Activated CD4-positive, alpha-beta T cell treated with anti-CD3 and anti-CD28 coated beads for 24 hours (primary cell): ENCODE data around the gene MSX2.

ENCODE experiments used
- DNase-seq, 2 donors: peaks; one replicate each; pipeline ENCODE4 v3.0.0-alpha.2; 2020; ENCODE audit warnings: low read depth in 2 of 2

Gene MSX2

GRCh38 chr5:174718880-174719610 is 5.3 kb upstream of the MSX2 start:
- DNase-seq, result no peak

DNA sequence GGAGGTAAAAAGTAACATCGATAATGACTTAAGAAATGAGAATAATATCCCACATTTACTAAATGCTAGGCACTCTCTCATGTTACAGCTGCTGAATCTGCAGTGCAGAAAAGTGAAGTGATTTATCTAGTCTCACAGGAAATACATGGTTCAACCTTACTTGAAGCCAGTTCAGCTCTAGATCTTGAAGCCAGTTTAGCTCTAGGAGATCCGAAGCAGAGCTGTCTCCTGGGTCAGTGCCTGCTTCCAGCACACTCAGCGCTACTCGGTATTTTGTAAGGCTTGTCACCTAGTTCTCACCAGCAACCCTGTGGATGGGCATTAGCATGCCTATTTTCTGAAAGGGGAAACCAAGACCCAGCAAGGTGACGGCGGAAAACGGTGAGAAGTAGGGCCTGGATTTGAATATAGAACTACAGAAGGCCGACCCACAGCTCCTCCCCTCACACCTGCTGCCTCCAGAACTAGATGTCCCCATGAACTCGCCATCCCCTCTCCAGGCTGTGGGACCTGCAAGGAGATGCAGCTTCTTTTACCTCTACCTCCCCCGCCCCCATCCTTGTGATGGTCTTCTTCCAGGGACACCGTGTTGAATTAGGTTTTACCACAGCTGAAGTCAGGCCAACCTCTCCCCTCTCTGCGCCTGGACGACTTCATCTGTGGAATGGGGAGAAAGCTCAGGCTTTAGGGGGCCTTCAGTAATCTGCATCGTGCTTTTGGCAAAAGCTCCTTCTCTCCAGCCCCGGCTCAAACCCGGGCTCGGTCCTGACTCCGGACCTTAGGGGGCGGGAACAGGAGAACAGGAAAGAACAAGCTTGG is 4.4 kb upstream of the MSX2 start:
- no peak for DNase-seq

GRCh38 chr5:174720612-174721529 is 3.5 kb upstream of the MSX2 start:
- DNase-seq, result no peak

DNA sequence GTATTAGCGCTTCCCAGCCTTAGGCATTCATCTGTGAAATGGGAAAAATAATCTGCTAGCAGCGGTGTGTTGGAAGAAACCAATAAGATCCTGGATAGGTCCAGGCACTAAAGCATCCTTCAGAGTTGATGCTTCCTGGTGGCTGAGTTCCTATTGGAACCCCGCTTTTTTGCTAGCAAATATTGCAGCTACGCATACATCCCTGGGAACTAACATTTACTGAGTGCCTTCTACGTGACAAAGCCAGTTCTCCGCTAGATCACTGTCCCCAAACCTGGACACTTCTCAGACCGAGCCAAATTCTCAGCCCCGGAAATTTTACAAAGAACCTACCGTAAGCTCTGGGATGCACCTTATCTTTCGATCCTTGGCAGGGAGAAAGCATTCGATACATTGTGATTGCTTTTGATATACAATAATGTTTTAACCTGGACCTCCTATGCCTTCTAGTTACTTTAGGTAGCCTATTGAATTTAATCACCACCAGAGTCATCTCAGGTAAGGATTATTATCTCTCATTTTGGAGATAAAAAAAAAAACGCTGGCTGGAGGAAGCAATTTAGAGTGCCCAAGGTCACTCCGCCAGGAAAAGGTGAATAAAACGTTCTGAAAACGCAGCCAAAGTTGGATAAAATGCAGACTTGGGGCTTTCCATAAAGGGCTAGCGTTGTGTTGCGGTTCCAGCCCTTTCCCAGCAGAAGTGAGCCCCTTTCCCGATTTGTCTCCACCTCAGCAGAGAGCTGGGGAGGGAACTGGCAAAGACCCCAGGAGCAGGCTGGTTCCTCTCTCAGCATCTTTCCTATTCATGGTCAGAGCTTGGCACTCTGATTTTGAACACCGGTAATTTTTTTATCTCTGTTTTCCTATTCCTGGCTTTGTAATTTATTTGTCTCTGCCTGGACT is 2.6 kb upstream of the MSX2 start:
- no peak for DNase-seq

DNA sequence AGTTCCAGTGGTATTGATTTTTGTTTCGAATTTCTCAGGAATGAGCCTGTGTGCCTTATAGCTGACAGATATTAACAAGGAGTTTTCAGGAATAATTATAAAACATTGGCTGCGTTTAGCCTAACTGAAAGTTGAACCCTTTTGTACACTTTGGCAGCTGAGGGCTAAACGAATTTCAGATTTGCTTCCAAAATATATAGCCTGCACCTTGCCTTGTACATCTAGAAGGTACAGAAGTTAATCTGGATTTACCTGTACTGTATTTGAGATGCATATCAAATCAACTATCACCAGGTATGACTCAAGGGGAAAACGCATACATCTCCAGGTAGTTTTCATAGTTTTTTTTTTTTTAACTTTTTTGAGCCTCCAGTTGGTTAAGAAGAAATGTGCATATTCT is 1.9 kb upstream of the MSX2 start:
- DNase-seq, result no peak

DNA sequence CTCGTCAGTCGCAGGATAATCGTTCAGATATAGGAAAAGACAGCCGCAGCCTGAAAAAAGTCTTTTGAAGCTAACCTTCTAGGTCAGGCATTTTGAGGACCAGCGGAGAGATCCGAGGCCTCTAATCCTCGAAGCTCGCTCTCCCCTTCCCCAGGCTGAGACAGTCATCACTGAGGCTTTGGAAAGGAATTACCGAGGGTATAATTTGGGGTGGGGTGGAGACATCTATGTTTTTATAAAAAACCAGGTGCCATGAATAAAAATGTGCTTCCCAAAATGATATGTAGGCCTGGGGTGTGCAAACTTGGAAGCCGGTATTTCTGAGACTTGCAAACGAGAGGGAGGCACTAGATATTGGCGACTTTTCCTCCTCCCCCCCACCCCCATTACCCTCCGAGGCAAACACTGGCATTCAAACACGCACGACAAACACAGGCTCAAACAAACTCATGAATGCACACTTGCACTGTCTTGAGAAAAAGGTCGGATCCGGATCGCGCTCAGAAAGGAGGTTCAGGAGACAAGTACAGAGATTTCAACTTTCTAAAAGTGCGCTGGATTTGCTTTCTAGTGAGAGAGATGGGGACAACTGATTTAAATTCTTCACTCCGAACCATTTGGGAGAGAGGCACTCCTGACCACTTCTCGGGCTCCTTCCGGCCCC is 935 bp upstream of the MSX2 start:
- DNase-seq, result no peak

- no peak for DNase-seq
Observed at GRCh38 chr5:174723979-174724483, 351 bp upstream of the MSX2 start.

DNA sequence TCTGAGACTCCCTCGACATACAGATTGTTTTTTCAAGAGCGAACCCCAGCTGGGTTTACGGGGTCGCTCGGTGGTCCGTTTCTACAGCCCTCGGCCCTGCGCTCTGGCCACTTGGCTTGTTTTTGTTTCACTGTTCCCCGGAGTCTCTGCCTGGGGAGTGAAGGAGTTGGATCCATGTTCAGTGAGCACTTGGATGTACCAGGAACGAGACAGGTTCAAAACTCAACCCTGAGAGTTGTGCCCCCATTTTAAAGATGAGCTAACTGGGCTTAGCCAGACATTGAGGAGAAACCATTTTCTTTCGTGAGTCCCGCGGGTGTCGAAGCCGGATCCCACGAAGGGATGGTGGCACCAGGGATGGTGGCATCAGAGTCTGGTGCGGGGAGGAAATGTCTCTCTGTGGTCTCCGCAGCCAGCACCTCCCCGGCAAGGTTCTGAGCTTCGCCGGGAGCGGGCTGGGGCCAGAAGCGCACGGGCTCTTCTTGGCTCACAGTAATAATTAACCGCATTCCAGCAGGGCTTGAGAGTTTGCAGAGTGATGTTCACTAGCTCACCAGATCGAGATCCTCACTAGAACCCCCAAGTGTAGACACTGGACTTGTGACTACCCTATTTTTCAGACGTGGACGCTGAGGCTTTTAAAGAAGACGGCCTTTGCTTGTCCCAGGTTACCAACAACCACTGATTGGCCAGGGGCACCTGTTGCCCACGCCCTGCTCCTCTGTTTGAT is 1.0 kb downstream of the MSX2 start:
- no peak for DNase-seq

- no peak for DNase-seq
Observed at GRCh38 chr5:174725991-174726601, 1.7 kb downstream of the MSX2 start.

GRCh38 chr5:174726916-174727793 is 2.8 kb downstream of the MSX2 start:
- no peak for DNase-seq

DNA sequence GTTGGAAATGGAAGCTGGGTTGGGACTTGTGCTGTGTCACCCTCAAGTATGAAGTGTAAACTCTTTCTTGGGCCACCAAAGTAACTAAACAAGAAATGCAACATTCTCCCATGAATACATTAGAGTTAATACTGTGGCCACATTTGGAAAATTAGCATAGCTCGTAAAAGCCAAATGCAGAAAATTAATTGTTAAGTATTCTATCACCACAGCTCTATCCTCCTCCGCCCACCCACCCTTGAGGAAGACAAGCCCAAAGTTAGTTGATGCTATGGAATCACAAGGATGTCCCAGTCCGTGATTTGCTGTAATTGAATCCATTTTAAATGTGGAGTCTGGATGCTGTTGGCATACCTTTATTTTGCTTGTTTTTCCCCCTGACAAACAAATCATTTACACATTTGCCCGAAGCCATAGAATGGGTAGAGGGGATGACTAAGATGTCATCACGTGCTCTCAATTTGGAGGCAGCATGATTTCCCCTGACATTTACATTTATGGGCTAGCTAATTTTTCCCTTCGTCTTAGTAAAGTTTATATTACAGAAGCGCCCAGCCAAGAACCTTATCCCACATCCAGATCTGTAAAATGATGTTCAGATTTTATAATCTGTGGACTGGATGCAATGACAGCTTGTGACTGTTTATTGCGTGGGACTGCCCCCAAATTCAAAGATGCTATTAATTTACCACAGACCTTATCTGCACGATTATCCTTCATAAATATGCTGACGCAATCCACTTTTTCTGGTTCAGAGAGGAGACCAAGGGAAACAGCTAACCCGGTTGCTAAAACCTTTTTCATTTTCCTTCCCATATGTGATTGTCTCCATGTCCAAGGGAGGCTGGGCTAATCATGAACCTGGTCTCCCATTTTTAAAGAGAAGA is 3.7 kb downstream of the MSX2 start:
- DNase-seq, result no peak

DNA sequence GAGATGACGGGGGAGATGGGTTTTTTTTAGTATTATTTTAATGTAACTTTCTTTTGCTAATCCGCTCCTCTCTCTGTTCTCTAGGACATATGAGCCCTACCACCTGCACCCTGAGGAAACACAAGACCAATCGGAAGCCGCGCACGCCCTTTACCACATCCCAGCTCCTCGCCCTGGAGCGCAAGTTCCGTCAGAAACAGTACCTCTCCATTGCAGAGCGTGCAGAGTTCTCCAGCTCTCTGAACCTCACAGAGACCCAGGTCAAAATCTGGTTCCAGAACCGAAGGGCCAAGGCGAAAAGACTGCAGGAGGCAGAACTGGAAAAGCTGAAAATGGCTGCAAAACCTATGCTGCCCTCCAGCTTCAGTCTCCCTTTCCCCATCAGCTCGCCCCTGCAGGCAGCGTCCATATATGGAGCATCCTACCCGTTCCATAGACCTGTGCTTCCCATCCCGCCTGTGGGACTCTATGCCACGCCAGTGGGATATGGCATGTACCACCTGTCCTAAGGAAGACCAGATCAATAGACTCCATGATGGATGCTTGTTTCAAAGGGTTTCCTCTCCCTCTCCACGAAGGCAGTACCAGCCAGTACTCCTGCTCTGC is 4.8 kb downstream of the MSX2 start:
- DNase-seq, result no peak

GRCh38 chr5:174731214-174732035 is 7.0 kb downstream of the MSX2 start:
- DNase-seq, result no peak

DNA sequence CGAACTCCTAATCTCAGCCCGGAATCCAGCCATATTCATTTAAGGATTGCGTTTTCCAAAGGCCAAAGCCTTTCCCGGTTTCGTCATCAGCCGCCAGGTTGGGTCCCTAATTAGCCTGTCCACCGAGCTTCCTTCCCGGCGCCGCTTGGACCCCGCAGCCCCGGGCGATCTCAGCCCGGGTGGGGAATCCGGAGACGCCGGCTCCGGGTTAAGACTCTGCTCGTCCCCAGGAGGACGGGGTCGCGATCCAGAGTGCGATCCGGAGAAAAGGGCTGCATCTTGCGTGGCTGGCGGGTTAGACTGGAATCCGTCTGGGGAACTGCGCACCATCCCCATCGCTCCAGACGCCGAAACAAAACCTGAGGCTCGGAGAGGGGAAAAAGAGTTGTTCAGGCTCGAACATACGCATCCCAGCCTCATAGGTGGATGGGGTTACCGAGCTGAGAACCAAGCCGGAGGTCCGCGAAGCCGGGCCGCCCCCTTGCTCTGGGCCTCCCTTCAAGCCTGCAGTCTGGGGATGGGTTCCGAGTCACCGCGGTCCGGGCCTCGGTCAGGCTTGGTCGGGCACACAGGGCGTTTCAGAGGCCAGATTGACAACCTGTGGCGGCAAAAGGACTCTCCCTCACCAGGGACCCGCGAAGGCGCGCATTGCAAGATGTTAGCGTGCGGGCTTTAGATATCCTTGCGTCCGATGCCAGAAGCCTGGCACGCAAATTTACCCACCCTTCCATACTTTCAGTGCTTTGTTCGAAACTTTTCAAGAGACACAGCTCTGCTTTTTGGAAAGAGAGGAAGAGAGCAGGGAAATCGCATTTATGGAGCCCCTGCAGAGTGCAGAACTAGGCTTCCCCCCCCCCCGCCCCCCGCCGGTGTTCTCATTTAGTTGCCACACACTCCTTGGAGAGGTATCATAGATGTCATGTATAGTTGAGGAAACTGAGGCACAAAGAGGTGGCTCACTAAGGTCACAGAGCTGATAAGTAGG is 7.9 kb downstream of the MSX2 start:
- DNase-seq, result no peak
